Stimulated activated CD4-positive, alpha-beta T cell treated with anti-CD3 and anti-CD28 coated beads, Interleukin-4, amount 100 ng/mL, for 48 hours (primary cell): ENCODE results near the gene ATF5.
A peak's percentile ranks its signal among the peaks of the same experiment; 100 is the strongest.

Experiments
- DNase-seq, 2 donors: peaks; one replicate each; pipeline ENCODE4 v3.0.0-alpha.2; 2020; ENCODE audit warnings: low read depth in 2 of 2

ATF5 gene

GRCh38 chr19:49894879-49895565, 34.0 kb upstream of the ATF5 start:
- peak; percentile 23 to 50 for DNase-seq

- DNase-seq: peak in 1 of 2 donors; percentile 29
Observed at GRCh38 chr19:49895566-49896297, 33.3 kb upstream of the ATF5 start.

GRCh38 chr19:49896863-49897621, 32.0 kb upstream of the ATF5 start, which contains the start of gene IL4I1:
Gene IL4I1, minus strand, starts transcription at chr19:49896887. Its CDS starts 727 bp downstream, at chr19:49896160.
- DNase-seq: peak; percentile 33 to 50

GRCh38 chr19:49904136-49904535, 24.9 kb upstream of the ATF5 start:
- no peak for DNase-seq

GRCh38 chr19:49906879-49907564, 22.0 kb upstream of the ATF5 start:
- no peak for DNase-seq

GRCh38 chr19:49907745-49908446, 21.1 kb upstream of the ATF5 start:
- no peak for DNase-seq

GRCh38 chr19:49908480-49909420, 20.3 kb upstream of the ATF5 start:
- DNase-seq: no peak

- no peak for DNase-seq
Observed at GRCh38 chr19:49910179-49910578, 18.8 kb upstream of the ATF5 start.

- peak in 1 of 2 donors; percentile 24 for DNase-seq
Observed at GRCh38 chr19:49911381-49912145, 17.4 kb upstream of the ATF5 start.

- DNase-seq: no peak
Observed at GRCh38 chr19:49912965-49913685, 15.9 kb upstream of the ATF5 start.

GRCh38 chr19:49913720-49914119, 15.3 kb upstream of the ATF5 start:
- DNase-seq: no peak

GRCh38 chr19:49915271-49915670, 13.7 kb upstream of the ATF5 start:
- no peak for DNase-seq

GRCh38 chr19:49916839-49917733, 11.9 kb upstream of the ATF5 start:
- DNase-seq: no peak

- no peak for DNase-seq
Observed at GRCh38 chr19:49918089-49918488, 10.9 kb upstream of the ATF5 start.

GRCh38 chr19:49920624-49921363, 8.2 kb upstream of the ATF5 start:
- no peak for DNase-seq

GRCh38 chr19:49921871-49922795, 6.9 kb upstream of the ATF5 start:
- DNase-seq: no peak
